BLaER1 treated with 17β-estradiol and CSF1 and Interleukin-3, amounts not matched to agents 10 nM and 100 nM (cell line): ENCODE measurements around the gene BLCAP.

ENCODE experiments used
- H3K27ac ChIP-seq, 11 experiments: shearing (Covaris generic); formaldehyde crosslinking; 2 replicates each; pipeline ENCODE4 v1.8.1; 2022
- H3K27me3 ChIP-seq, 11 experiments: shearing (Covaris generic); formaldehyde crosslinking; 2 replicates each; pipeline ENCODE4 v1.8.1; 2022
- H3K36me3 ChIP-seq, 11 experiments: shearing (Covaris generic); formaldehyde crosslinking; 2 replicates each; pipeline ENCODE4 v1.8.1; 2022
- H3K4me1 ChIP-seq, 10 experiments: shearing (Covaris generic); formaldehyde crosslinking; 2 replicates each; pipeline ENCODE4 v1.8.1; 2022
- H3K4me2 ChIP-seq, 11 experiments: shearing (Covaris generic); formaldehyde crosslinking; 2 replicates each; pipeline ENCODE4 v1.8.1; 2022
- H3K4me3 ChIP-seq, 10 experiments: shearing (Covaris generic); formaldehyde crosslinking; 2 replicates each; pipeline ENCODE4 v1.8.1; 2022
- H3K9ac ChIP-seq, 11 experiments: shearing (Covaris generic); formaldehyde crosslinking; 2 replicates each; pipeline ENCODE4 v1.8.1; 2022
- H3K9me3 ChIP-seq, 11 experiments: shearing (Covaris generic); formaldehyde crosslinking; replicated peaks in 1 of 11; 2 replicates each; pipeline ENCODE4 v1.8.1; 2022
- H4K20me1 ChIP-seq, 11 experiments: shearing (Covaris generic); formaldehyde crosslinking; 2 replicates each; pipeline ENCODE4 v1.8.1; 2022
- Cebpa-rat ChIP-seq, 11 experiments: shearing (Covaris generic); IDR thresholded peaks; 2 replicates each; pipeline ENCODE4 v1.8.1; 2022

The BLCAP gene

DNA sequence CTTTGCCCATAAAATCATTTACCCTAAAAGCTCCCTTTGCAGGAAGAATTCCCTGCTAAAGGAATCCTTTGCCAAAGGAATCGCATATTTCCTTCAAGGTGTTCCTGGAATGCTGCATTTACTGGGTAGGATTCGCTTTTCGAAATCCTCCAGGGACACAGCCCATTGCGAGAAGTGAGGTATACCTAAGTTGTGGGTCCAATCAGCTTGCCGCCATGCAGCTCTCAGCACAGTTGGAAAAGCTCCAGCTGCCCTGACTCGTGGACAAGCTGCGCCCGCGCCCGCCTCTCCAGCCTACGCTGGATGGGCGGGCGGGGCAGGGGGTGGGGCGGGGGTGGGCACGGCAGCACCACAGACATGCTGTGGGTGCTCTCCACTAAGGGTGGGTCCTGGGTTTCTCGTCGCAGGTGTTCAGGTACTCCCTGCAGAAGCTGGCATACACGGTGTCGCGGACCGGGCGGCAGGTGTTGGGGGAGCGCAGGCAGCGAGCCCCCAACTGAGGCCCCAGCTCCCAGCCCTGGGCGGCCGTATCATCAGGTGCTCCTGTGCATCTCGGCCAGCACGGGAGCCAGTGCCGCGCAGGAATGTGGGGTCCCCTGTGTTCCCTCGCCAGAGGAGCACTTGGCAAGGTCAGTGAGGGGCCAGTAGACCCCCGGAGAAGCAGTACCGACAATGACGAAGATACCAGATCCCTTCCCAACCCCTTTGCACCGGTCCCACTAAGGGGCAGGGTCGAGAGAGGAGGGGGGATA, 5.2 kb downstream of the BLCAP start:
- TF ChIP-seq Cebpa-rat (IDR thresholded peaks at IDR 0.05) = no peak
- H3K4me2 ChIP-seq = no peak overlapping the region
- peaks cover 68 to 93% (median 88%) of the 10 kb centered on the region in 11 experiments for H4K20me1 ChIP-seq
- no peak overlapping the region for H3K9ac ChIP-seq
- H3K4me3 ChIP-seq = no peak overlapping the region
- H3K36me3 ChIP-seq = peaks cover 13 to 80% (median 27%) of the 10 kb centered on the region in 11 experiments
- H3K4me1 ChIP-seq = peaks cover 11 to 28% (median 21%) of the 10 kb centered on the region in 10 experiments
- H3K9me3 ChIP-seq = peaks cover 0 to 24% (median 16%) of the 10 kb centered on the region in 11 experiments; a peak in 19 of 22 replicates
- H3K27ac ChIP-seq = no peak overlapping the region
- H3K27me3 ChIP-seq = peaks cover 0 to 36% (median 24%) of the 10 kb centered on the region in 11 experiments; a peak in 17 of 22 replicates

DNA sequence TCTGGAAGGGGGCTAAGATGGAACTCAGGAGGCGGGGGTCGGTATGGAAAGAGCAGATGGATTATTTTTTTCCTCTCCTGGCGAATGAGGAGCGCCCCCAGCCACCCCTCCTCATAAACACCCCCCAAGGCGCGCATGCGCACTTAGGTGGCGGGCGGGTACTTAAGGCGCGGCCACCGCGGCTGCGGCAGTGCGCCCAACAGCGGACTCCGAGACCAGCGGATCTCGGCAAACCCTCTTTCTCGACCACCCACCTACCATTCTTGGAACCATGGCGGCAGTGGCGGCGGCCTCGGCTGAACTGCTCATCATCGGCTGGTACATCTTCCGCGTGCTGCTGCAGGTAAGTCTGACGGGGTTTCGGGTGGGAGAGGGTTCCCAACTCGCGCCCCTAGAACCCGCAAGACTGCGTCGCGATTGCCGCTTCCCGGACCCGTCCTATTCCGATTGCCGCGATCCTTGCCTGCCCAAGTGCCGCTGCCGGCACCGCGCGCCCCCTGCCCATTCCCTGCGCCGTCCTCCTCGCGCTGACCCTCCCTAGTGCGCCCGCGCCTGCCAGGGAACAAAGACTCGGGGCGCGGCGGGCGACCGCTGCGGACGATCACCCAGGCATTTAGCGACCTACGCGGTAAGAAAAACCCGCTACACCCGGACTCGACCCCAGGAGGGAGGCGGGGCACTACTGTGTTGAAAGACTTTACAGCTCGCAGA, 6.5 kb downstream of the BLCAP start, which contains the start of gene NNAT:
NNAT (plus strand) TSS at position 190 of the 711 bp plus-strand sequence; CDS start at position 272, 82 bp downstream.
- Histone ChIP-seq H3K4me1 (peaks cover 11 to 21% (median 13%) of the 10 kb centered on the region in 10 experiments), H3K9ac (no peak within 1 kb of the TSS), H3K27me3 (peaks cover 0 to 28% (median 20%) of the 10 kb centered on the region in 11 experiments; a peak in 16 of 22 replicates), H3K9me3 (peaks cover 0 to 24% (median 16%) of the 10 kb centered on the region in 11 experiments; a peak in 19 of 22 replicates), H4K20me1 (peaks cover 63 to 97% (median 92%) of the 10 kb centered on the region in 11 experiments), H3K4me2 (0 out of 22 replicates have a peak within 1 kb of the TSS, but pooled peaks of 1 of the 11 experiments have one; percentile 10), H3K36me3 (peaks cover 13 to 89% (median 27%) of the 10 kb centered on the region in 11 experiments), H3K27ac (no peak within 1 kb of the TSS), H3K4me3 (no peak within 1 kb of the TSS)
- TF ChIP-seq Cebpa-rat (IDR thresholded peaks at IDR 0.05) = no peak

- Histone ChIP-seq H3K36me3 (peaks cover 13 to 95% (median 33%) of the 10 kb centered on the region in 11 experiments), H4K20me1 (peaks cover 64 to 98% (median 92%) of the 10 kb centered on the region in 11 experiments), H3K4me2 (0 out of 22 replicates have a peak overlapping the region, but pooled peaks of 1 of the 11 experiments have one; percentile 10), H3K4me3 (no peak overlapping the region), H3K27ac (no peak overlapping the region), H3K9ac (no peak overlapping the region), H3K9me3 (peaks cover 0 to 24% (median 16%) of the 10 kb centered on the region in 11 experiments; a peak in 19 of 22 replicates), H3K4me1 (peaks cover 4 to 13% (median 6%) of the 10 kb centered on the region in 10 experiments), H3K27me3 (peaks cover 0 to 23% (median 15%) of the 10 kb centered on the region in 11 experiments; a peak in 16 of 22 replicates)
- TF ChIP-seq Cebpa-rat (IDR thresholded peaks at IDR 0.05) = no peak
Measured at GRCh38 chr20:37520419-37520955, 7.2 kb downstream of the BLCAP start.

GRCh38 chr20:37519508-37520418, 7.9 kb downstream of the BLCAP start:
- Histone ChIP-seq H3K27me3 (peaks cover 0 to 15% (median 7%) of the 10 kb centered on the region in 11 experiments; a peak in 15 of 22 replicates), H3K27ac (no peak overlapping the region), H3K4me2 (0 out of 22 replicates have a peak overlapping the region, but pooled peaks of 1 of the 11 experiments have one; percentile 10), H3K9ac (0 out of 22 replicates have a peak overlapping the region, but pooled peaks of 1 of the 11 experiments have one; percentile 5), H4K20me1 (peaks cover 58 to 98% (median 92%) of the 10 kb centered on the region in 11 experiments), H3K36me3 (peaks cover 13 to 96% (median 39%) of the 10 kb centered on the region in 11 experiments), H3K4me1 (peaks cover 0 to 6% (median 0%) of the 10 kb centered on the region in 10 experiments; a peak in 5 of 20 replicates), H3K4me3 (no peak overlapping the region), H3K9me3 (peaks cover 0 to 24% (median 16%) of the 10 kb centered on the region in 11 experiments; a peak in 19 of 22 replicates)
- no peak for TF ChIP-seq Cebpa-rat (IDR thresholded peaks at IDR 0.05)

DNA sequence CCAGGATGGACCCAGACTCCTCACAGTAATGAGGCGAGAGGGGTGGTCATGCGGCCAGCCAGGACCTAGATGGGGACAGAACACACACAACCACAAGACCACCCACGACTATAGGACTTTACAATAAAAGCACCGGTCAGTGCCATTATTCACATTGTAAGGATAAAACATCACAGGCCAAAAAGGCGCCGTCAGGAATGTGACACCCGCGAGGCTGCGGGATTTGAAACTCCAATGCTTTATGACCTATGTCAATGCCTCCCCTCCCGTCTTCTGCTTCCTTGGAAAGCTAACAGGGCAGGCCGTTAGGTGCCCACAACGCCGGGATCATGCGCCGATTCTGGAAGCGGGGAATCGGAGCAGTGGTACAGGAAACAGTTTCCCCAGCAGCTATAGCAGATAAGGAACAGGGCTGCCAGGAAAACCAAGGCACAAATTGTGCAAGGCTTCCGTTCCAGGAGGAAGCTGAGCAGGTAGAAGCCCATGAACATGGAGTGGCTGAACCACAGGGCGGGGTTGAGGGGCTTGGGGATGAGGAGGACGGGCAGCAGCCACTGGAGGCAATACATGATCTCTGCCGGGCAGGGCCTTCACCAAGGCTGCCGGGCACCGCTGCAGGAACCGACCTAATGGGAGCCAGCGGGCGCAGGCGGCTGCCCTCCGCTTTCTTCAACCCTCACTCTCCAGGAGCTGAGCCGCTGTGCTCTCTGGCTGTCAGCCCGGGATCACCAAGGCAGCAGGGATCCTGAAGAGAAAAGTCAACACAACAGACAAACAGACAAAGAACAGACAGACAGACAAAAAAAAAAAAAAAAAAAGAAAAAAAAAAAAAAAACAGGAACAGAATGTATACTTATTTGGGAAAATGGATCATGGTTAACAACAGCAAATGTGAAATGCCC, 8.8 kb downstream of the BLCAP start:
- Histone ChIP-seq H4K20me1 (peaks cover 49 to 98% (median 92%) of the 10 kb centered on the region in 11 experiments), H3K4me2 (no peak overlapping the region), H3K9me3 (peaks cover 0 to 24% (median 16%) of the 10 kb centered on the region in 11 experiments; a peak in 19 of 22 replicates), H3K4me3 (no peak overlapping the region), H3K4me1 (no peaks in the 10 kb centered on the region; a peak in 1 of 20 replicates), H3K27ac (no peak overlapping the region), H3K27me3 (peaks cover 0 to 6% (median 0%) of the 10 kb centered on the region in 11 experiments; a peak in 4 of 22 replicates), H3K36me3 (peaks cover 20 to 96% (median 48%) of the 10 kb centered on the region in 11 experiments), H3K9ac (0 out of 22 replicates have a peak overlapping the region, but pooled peaks of 1 of the 11 experiments have one; percentile 5)
- TF ChIP-seq Cebpa-rat (IDR thresholded peaks at IDR 0.05) = no peak

DNA sequence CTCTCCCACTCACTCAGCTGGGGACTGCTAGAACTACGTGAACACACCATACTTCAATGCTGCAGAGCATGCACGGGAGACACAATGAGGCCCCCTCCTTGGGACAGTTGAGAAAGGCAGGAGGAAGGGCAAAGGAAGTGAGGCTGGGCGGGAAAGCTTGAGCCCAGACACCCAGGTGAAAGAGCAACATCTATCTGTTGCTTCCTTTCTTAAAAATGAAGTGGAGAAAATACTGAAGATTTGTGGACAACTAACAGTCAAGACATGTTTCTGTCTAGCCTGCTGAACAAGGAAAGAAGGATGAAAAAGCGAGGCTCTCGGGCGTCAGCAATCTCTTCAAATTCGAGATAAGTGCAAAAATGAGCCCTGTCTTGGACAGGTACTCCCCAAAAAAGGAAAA, 9.6 kb downstream of the BLCAP start:
- TF ChIP-seq Cebpa-rat (IDR thresholded peaks at IDR 0.05) = no peak; a peak in 1 of 22 replicates
- H3K9me3 ChIP-seq = peaks cover 0 to 24% (median 16%) of the 10 kb centered on the region in 11 experiments; a peak in 19 of 22 replicates
- H3K4me1 ChIP-seq = no peaks in the 10 kb centered on the region; a peak in 1 of 20 replicates
- H3K4me2 ChIP-seq = no peak overlapping the region
- H3K36me3 ChIP-seq = peaks cover 25 to 96% (median 48%) of the 10 kb centered on the region in 11 experiments
- H3K27ac ChIP-seq = no peak overlapping the region
- peaks cover 41 to 98% (median 86%) of the 10 kb centered on the region in 11 experiments for H4K20me1 ChIP-seq
- H3K4me3 ChIP-seq = no peak overlapping the region
- H3K27me3 ChIP-seq = no peaks in the 10 kb centered on the region
- H3K9ac ChIP-seq = no peak overlapping the region
